SKM-1 (cell line): ENCODE results near the gene ARSB.
"Not testable (repeated sequence)": the region's sequence is repeated elsewhere in the genome, so short reads cannot be mapped to it uniquely, and the experiment has no call there.

ENCODE experiments used
- DNase-seq: peaks from one replicate; lab custom pipeline; 2025; ENCODE audit not compliant: unreplicated experiment; lab: John Stamatoyannopoulos, UW

The ARSB gene

DNA sequence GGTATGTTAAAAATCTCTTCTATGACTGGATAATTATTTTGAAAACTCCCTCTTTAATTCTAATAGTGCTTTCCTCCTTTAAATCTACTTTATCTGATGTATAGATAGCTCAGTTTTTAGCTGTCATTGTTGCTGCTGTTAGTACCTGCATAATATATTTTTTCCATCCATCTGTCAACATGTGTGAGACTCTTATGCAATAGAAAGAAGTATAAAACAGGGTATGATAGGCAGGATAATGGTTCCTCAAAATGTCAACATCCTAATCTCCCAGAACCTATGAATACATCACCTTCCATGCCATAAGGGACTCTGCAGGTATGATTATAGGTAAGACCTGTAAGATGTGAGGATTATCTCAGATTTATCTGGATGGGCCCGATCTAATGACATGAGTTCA is 199.7 kb downstream of the ARSB start:
- no peak for DNase-seq

- DNase-seq = no peak
These were observed 201.5 kb downstream of the ARSB start for GRCh38 chr5:78783434-78784130.

- DNase-seq = no peak
These were observed 202.4 kb downstream of the ARSB start for GRCh38 chr5:78782728-78783127.

GRCh38 chr5:78781611-78782286 is 203.4 kb downstream of the ARSB start:
- no peak for DNase-seq

DNA sequence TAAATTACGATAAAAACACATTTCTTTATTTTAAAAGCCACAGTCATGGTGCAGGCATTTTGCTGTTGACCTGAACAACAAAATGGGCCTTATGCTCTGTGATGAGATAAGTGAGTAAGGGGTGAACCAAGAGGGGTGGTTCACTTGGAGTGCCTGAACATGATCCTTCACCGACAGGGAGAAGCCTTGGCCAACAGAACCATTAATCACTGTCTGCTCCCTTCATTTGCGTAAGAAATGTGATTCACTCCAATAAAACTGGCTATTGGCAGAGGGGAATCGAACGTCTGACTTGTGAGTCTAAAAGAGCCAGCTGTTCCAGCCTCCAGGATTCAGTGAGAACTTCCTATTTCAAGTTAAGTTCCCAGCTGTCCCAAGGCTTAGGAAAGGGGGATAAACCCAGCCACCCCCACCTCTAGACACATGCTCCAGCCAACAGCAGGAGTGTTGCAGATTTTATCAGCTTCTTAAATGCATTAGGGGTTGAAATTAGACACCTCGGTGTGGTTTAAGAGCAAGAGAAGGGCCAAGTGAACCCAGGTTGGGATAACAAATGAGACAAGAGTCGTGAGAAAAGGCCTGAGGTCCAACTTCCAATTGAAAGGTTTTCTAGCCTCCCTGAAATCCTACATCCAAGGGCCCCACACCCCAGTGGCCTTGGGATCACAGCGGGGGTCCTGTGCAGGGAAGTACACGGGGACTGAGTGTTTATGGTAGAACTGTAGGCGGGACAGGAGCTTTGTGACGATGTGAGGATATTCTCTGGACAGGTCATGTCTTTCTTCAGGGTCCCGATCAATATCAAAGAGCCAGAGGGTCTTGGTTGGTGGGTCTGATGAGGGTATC is 205.1 kb downstream of the ARSB start:
- no peak for DNase-seq

- no peak for DNase-seq
These were observed 205.8 kb downstream of the ARSB start for GRCh38 chr5:78779262-78779661.

- no peak for DNase-seq
These were observed 206.6 kb downstream of the ARSB start for GRCh38 chr5:78778538-78778937.

GRCh38 chr5:78777901-78778300 is 207.2 kb downstream of the ARSB start:
- DNase-seq = no peak

DNA sequence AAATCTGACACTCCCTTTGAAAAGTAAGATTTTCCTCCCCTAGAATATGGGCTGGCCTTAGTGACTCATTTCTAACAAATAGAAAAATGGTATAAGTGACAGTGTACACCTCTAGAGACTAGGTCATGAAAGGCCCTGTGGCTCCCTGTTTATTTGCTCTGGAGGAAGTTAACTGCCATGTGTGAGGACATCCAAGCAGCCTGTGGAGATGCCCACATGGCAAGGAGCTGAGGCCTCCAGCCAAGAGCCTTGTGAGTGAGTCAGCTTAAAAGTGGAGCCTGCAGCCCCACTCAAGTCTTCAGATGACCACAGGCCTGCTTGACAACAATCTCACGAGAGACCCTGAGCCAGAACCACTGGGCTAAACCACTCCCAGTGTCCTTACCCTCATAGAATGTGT is 208.5 kb downstream of the ARSB start:
- no peak for DNase-seq

GRCh38 chr5:78773655-78774054 is 211.5 kb downstream of the ARSB start:
- no peak for DNase-seq

- no peak for DNase-seq
These were observed 213.6 kb downstream of the ARSB start for GRCh38 chr5:78771260-78772205.

- DNase-seq = no peak
These were observed 216.2 kb downstream of the ARSB start for GRCh38 chr5:78768781-78769380.

- DNase-seq = no peak
These were observed 218.7 kb downstream of the ARSB start for GRCh38 chr5:78766412-78766762.

DNA sequence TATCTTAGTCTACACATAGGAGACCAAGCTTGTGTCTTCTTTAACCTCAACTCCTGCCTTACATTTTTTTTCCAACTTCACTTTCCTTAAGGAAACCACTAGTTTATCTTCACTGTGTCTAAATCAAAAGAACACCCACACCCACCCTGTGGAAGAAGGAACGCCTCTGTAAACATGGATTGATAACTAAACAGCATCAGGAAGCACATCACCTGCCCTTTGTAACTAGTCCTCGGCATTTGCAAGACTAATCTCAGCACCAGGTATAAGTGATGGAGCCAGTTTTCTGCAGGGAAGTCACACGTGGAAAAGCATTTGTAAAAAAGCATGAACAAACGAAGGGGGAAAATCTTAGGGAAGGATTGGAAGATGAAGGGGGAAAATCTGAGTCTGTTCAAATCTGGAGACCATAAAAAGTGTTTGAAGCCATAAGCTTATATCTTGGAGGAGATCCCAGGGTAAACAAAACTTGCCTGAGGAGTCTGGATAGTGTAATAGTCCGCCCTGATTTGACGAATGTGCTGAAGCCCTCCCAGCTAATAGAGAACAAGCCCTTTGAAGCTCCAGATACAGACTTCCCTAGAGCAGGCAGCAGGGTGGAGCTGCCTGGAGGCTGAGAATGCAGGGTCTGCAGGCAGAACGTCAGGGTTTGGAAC is 219.2 kb downstream of the ARSB start:
- DNase-seq = no peak

DNA sequence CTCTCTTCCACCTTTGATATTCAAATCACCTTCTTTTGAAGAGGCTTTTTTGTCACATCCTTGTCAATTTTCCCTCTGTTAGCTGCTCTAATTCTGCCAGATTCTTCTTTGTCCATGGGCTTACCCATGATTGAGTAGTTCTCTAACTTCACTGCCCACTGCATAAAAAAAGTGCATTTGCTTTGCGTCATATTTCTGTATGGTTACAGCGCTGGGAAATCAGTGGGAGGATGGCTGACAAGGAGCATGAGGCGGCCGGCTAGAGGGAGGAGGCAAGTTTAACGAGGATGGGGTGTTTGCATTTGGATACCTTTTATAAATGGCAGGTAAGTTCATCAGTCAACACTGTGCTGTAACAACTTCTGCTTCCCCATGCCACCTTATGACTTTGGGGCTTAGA is 220.0 kb downstream of the ARSB start:
- no peak for DNase-seq

GRCh38 chr5:78763659-78764189 is 221.4 kb downstream of the ARSB start:
- DNase-seq = no peak

- DNase-seq = not testable (repeated sequence)
These were observed 222.4 kb downstream of the ARSB start for GRCh38 chr5:78762743-78763142.

GRCh38 chr5:78761840-78762239 is 223.3 kb downstream of the ARSB start:
- DNase-seq = no peak

DNA sequence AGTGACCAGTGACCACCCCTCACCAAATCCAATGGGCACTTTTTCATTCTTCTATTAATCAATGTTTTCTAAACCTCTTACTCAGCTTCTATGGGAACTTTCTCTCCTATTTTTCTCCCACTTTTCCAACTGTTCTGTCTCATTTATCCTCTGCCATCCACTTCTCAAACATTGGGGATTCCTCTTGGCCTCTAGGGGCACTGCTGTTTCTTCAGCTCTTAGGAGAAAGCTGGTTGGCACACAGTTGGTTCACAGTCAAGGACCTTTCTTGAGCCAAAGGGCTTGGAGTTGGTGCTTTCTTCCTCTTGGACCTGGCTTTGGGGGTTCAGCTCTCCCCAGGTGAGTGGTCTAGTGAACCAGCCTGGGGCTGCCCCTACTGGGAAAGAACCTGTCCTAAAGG is 224.3 kb downstream of the ARSB start:
- no peak for DNase-seq

- peak; percentile 97 for DNase-seq
These were observed 224.7 kb downstream of the ARSB start for GRCh38 chr5:78760366-78760765.
